H1 (cell line): ENCODE data around the gene THAP7. TPM values are rescaled to one million over a fixed set of nuclear protein-coding genes. Genes with fewer than 3 reads are reported as not detected.

Source experiments
- BACH1 ChIP-seq: IDR thresholded peaks from 2 replicates; pipeline ENCODE4 v1.6.1; 2012; ENCODE audit warnings: low read length, improper control_type of control experiment
- BCL11A ChIP-seq, 2 experiments: IDR thresholded peaks; one replicate each; pipeline ENCODE4 v1.6.1; 2011; ENCODE audit warnings: low read depth in 2 of 2, low read length in 2 of 2, mild to moderate bottlenecking in 2 of 2
- HDAC6 ChIP-seq: IDR thresholded peaks from one replicate; pipeline ENCODE4 v1.7.1; 2012; ENCODE audit warnings: low read depth, mild to moderate bottlenecking, inconsistent platforms, low read length, moderate library complexity
- SRF ChIP-seq: IDR thresholded peaks from 2 replicates; pipeline ENCODE4 v1.6.1; 2011; ENCODE audit warnings: mild to moderate bottlenecking, low read depth, low read length, moderate library complexity
- polyA plus RNA-seq, 7 experiments: library from polyadenylated mRNA; depleted of rRNA in 3 of 7; stranded (reverse) in 5 of 7; unstranded in 2 of 7; fragments of >200 nt in 5 of 7; fragments of 200-250 nt in 2 of 7; gene quantifications; 1 replicate in 5 of 7; 2 replicates in 1 of 7; 4 replicates in 1 of 7; pipeline versions ENCODE4 v1.2.1 to v1.2.3, GENCODE V29; 2011 to 2013; ENCODE audit warnings: missing spikeins in 2 of 7, mixed read lengths in 2 of 7
- total RNA-seq: library from RNA; stranded (reverse); fragmentation: NEBNext Ultra II Directional; extraction: Animal tissue kit (Norgen Biotek cat#: 25700); gene quantifications from 2 replicates; pipeline ENCODE4 v1.2.1, GENCODE V29; 2021
- TF ChIP-seq, protein P1 (sequence below): IDR thresholded peaks from 2 replicates; pipeline ENCODE4 v1.6.1; 2011; ENCODE audit warnings: low read length, improper control_type of control experiment
- TF ChIP-seq, protein P2 (sequence below): IDR thresholded peaks from 2 replicates; pipeline ENCODE4 v1.6.1; 2012; ENCODE audit warnings: inconsistent platforms

Gene THAP7
- total and polyA plus RNA-seq, 2 of the 8 experiments (the other 6 are each of a cell fraction or from before 2014, with no cell fraction given) = 16.9 to 32.5 TPM

GRCh38 chr22:21029486-21030025, 27.6 kb upstream of the THAP7 start (continued):
- TF ChIP-seq, protein P1, sequence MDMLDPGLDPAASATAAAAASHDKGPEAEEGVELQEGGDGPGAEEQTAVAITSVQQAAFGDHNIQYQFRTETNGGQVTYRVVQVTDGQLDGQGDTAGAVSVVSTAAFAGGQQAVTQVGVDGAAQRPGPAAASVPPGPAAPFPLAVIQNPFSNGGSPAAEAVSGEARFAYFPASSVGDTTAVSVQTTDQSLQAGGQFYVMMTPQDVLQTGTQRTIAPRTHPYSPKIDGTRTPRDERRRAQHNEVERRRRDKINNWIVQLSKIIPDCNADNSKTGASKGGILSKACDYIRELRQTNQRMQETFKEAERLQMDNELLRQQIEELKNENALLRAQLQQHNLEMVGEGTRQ = no peak
- TF ChIP-seq BCL11A (IDR thresholded peaks at IDR 0.05; ENCODE audit: low read depth in 2 of 2, low read length in 2 of 2) (no peak), SRF (no peak), BACH1 (no peak), HDAC6 (no peak)
- TF ChIP-seq, protein P2, sequence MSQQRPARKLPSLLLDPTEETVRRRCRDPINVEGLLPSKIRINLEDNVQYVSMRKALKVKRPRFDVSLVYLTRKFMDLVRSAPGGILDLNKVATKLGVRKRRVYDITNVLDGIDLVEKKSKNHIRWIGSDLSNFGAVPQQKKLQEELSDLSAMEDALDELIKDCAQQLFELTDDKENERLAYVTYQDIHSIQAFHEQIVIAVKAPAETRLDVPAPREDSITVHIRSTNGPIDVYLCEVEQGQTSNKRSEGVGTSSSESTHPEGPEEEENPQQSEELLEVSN = no peak
